GM12878 (cell line): ENCODE measurements around the gene ARHGDIA. TPM values are rescaled to one million over a fixed set of nuclear protein-coding genes. Genes with fewer than 3 reads are reported as not detected.

ENCODE experiments used
- ATAC-seq: fragments of 200-7000 bp; cut with Tn5 transposase; 3 replicates; pipeline ENCODE4 v1.9.1; 2020; ENCODE audit warnings: mild to moderate bottlenecking, moderate library complexity
- BruUV-seq: library from RNA; stranded (reverse); fragments of 400-500 nt; replicated peaks from 2 replicates; lab custom pipeline; 2021; lab: Mats Ljungman, UMichigan
- CTCF ChIA-PET: fragments of 300-600 bp; sonication (Branson Sonifier 250); formaldehyde crosslinking; extraction: SDS; loops from one replicate; lab custom pipeline; 2021; ENCODE audit warnings: inconsistent platforms; lab: Yijun Ruan, JAX
- POLR2A ChIA-PET: fragments of 350-600 bp; formaldehyde crosslinking; extraction: SDS; loops from one replicate; lab custom pipeline; 2021; ENCODE audit warnings: inconsistent platforms; lab: Charles Lee
- RAD21 ChIA-PET: fragments of 300-600 bp; sonication (Branson Sonifier 250); formaldehyde crosslinking; loops from one replicate; lab custom pipeline; 2023; ENCODE audit warnings: antibody characterized with exemption; ENCODE audit not compliant: unreplicated experiment; lab: Charles Lee
- SMC1A ChIA-PET: fragments of 300-600 bp; sonication (Branson Sonifier 250); formaldehyde crosslinking; loops from one replicate; lab custom pipeline; 2023; ENCODE audit not compliant: unreplicated experiment, uncharacterized antibody; lab: Charles Lee
- DNase-seq: peaks from one replicate; pipeline ENCODE4 v3.0.0-alpha.2; 2011; ENCODE audit warnings: low read depth, low spot score
- FAIRE-seq: peaks from 3 replicates; lab custom pipeline; 2011; peaks lifted over from hg19 to GRCh38; lab: Jason Lieb, UNC
- H2AFZ ChIP-seq: 2 replicates; pipeline ENCODE4 v1.6.0; 2011; ENCODE audit warnings: low read depth, low read length, control low read depth; ENCODE audit not compliant: control insufficient read depth
- H3K27ac ChIP-seq: 2 replicates; pipeline ENCODE4 v1.5.1; 2011; ENCODE audit warnings: control low read depth; ENCODE audit not compliant: control insufficient read depth, insufficient read depth
- H3K27me3 ChIP-seq, 2 experiments: replicated peaks in 1 of 2; 2 replicates each; pipeline versions ENCODE4 v1.6.0 to v1.6.1; 2011; ENCODE audit warnings: low read length in 1 of 2; ENCODE audit not compliant: control insufficient read depth in 2 of 2, insufficient read depth in 2 of 2
- H3K36me3 ChIP-seq, 2 experiments: 2 replicates each; pipeline ENCODE4 v1.5.1; 2011; ENCODE audit warnings: low read length in 1 of 2; ENCODE audit not compliant: control insufficient read depth in 2 of 2, insufficient read depth in 2 of 2
- H3K4me1 ChIP-seq: 2 replicates; pipeline ENCODE4 v1.6.1; 2011; ENCODE audit warnings: mild to moderate bottlenecking, low read length, moderate library complexity, mixed read lengths; ENCODE audit not compliant: control insufficient read depth, insufficient read depth
- H3K4me2 ChIP-seq: 2 replicates; pipeline ENCODE4 v1.6.0; 2011; ENCODE audit warnings: control low read depth; ENCODE audit not compliant: control insufficient read depth, insufficient read depth
- H3K4me3 ChIP-seq: fragments of 200-600 bp; sonication (generic); 2 replicates; pipeline ENCODE4 v1.5.1; 2016
- H3K79me2 ChIP-seq: 2 replicates; pipeline ENCODE4 v1.6.0; 2011; ENCODE audit warnings: low read length; ENCODE audit not compliant: control insufficient read depth, insufficient read depth
- H3K9ac ChIP-seq: 2 replicates; pipeline ENCODE4 v1.8.0; 2011; ENCODE audit warnings: low read length, control low read depth, mixed read lengths; ENCODE audit not compliant: control insufficient read depth, insufficient read depth
- H3K9me3 ChIP-seq: replicated peaks from 3 replicates; pipeline ENCODE4 v1.5.1; 2011; ENCODE audit warnings: mild to moderate bottlenecking, low read length; ENCODE audit not compliant: control insufficient read depth, insufficient read depth
- H4K20me1 ChIP-seq: 2 replicates; pipeline ENCODE4 v1.6.0; 2011; ENCODE audit not compliant: control insufficient read depth, insufficient read depth
- CHD4 ChIP-seq: fragments of 200-600 bp; sonication (generic); IDR thresholded peaks from 2 replicates; pipeline ENCODE4 v1.6.1; 2016; ENCODE audit warnings: mild to moderate bottlenecking
- FOS ChIP-seq: IDR thresholded peaks from 3 replicates; pipeline ENCODE4 v1.6.1; 2011; ENCODE audit warnings: borderline replicate concordance; ENCODE audit not compliant: insufficient read length; ENCODE audit errors: extremely low read depth
- HCFC1 ChIP-seq: fragments of 150-350 bp; IDR thresholded peaks from 2 replicates; pipeline ENCODE4 v1.6.1; 2014; ENCODE audit warnings: low read length
- MEF2A ChIP-seq: IDR thresholded peaks from 2 replicates; pipeline ENCODE4 v1.6.1; 2011; ENCODE audit warnings: low read depth, mild to moderate bottlenecking, low read length, moderate library complexity; ENCODE audit not compliant: insufficient read depth
- PAX8 ChIP-seq: fragments of 450-650 bp; IDR thresholded peaks from 2 replicates; pipeline ENCODE4 v1.6.1; 2017; ENCODE audit warnings: mild to moderate bottlenecking, moderate library complexity
- POU2F2 ChIP-seq: IDR thresholded peaks from 3 replicates; pipeline ENCODE4 v1.6.1; 2011; ENCODE audit warnings: low read depth, mild to moderate bottlenecking, low read length, borderline replicate concordance
- SREBF2 ChIP-seq: IDR thresholded peaks from 2 replicates; pipeline ENCODE4 v1.6.1; 2012; ENCODE audit warnings: mild to moderate bottlenecking, low read length
- TCF3 ChIP-seq: IDR thresholded peaks from 2 replicates; pipeline ENCODE4 v1.6.1; 2012; ENCODE audit warnings: low read depth, mild to moderate bottlenecking, low read length, borderline replicate concordance; ENCODE audit not compliant: insufficient read depth
- YY1 ChIP-seq: IDR thresholded peaks from 2 replicates; pipeline ENCODE4 v1.6.1; 2011; ENCODE audit warnings: low read depth, mild to moderate bottlenecking, low read length
- ZNF274 ChIP-seq: IDR thresholded peaks from one replicate; pipeline ENCODE4 v1.8.0; 2011; ENCODE audit not compliant: insufficient read length, insufficient read depth
- ZNF592 ChIP-seq: fragments of 450-650 bp; IDR thresholded peaks from 2 replicates; pipeline ENCODE4 v1.6.1; 2017; ENCODE audit warnings: mild to moderate bottlenecking, moderate library complexity
- WGBS: methylation state at CpG from one replicate; pipeline ENCODE4 v1.1.6; 2016; ENCODE audit warnings: low lambda C conversion rate; ENCODE audit not compliant: insufficient replicate concordance, insufficient coverage; ENCODE audit errors: missing lambda C conversion rate; 5-methylcytosine and 5-hydroxymethylcytosine counted together
- in situ Hi-C: fragments of 300-500 bp; cut with MboI; formaldehyde crosslinking; loops from 9 replicates; pipeline ENCODE4 v1.14.3; 2018; ENCODE audit warnings: mixed read lengths
- intact Hi-C: fragments of 100-400 bp; cut with micrococcal nuclease; formaldehyde crosslinking; loops from one replicate; pipeline ENCODE4 v1.14.2; 2022; ENCODE audit not compliant: unreplicated experiment
- polyA plus RNA-seq, 11 experiments: library from polyadenylated mRNA; depleted of rRNA in 4 of 11; unstranded in 6 of 11; stranded (reverse) in 5 of 11; fragments of >200 nt; fragmentation: Nextera tagmentation in 4 of 11; fragmentation: Illumina TruSeq in 1 of 11; extraction: Ambion mirVana in 4 of 11; extraction: Trizol in 1 of 11; gene quantifications; 1 replicate in 1 of 11; 2 replicates in 10 of 11; pipeline versions ENCODE4 v1.2.1 to v1.2.3, GENCODE V29; 2011 to 2016; ENCODE audit warnings: inconsistent platforms in 2 of 11, missing spikeins in 2 of 11, low read depth in 1 of 11
- total RNA-seq, 4 experiments: library from RNA; depleted of rRNA in 3 of 4; stranded (reverse); fragments of >200 nt in 3 of 4; fragmentation: Illumina TruSeq in 1 of 4; extraction: Trizol in 1 of 4; gene quantifications; 2 replicates each; pipeline versions ENCODE4 v1.2.1 to v1.2.3, GENCODE V29; 2013 to 2021
- TF ChIP-seq, protein P1 (sequence below), 3 experiments: IDR thresholded peaks in 2 of 3; conservative IDR thresholded peaks in 1 of 3; 2 replicates each; pipeline ENCODE4 v1.5.1; 2011; ENCODE audit warnings: low read depth in 3 of 3, low read length in 3 of 3, mild to moderate bottlenecking in 3 of 3, control low read depth in 2 of 3, moderate library complexity in 2 of 3, inconsistent platforms in 1 of 3, mixed read lengths in 1 of 3; ENCODE audit not compliant: control insufficient read depth in 2 of 3, insufficient read depth in 1 of 3; ENCODE audit errors: extremely low read depth in 1 of 3
- TF ChIP-seq, protein P2 (sequence below): fragments of 450-650 bp; IDR thresholded peaks from 2 replicates; pipeline ENCODE4 v1.6.1; 2016; ENCODE audit warnings: mild to moderate bottlenecking

The ARHGDIA gene
- total and polyA plus RNA-seq, 10 of the 15 experiments (the other 5 are each of a cell fraction or from before 2014, with no cell fraction given) = 17.9 to 552 (median 169) TPM

GRCh38 chr17:81905424-81905875 is 34.3 kb upstream of the ARHGDIA start (continued):
- no peak for TF ChIP-seq POU2F2
- TF ChIP-seq, protein P1, sequence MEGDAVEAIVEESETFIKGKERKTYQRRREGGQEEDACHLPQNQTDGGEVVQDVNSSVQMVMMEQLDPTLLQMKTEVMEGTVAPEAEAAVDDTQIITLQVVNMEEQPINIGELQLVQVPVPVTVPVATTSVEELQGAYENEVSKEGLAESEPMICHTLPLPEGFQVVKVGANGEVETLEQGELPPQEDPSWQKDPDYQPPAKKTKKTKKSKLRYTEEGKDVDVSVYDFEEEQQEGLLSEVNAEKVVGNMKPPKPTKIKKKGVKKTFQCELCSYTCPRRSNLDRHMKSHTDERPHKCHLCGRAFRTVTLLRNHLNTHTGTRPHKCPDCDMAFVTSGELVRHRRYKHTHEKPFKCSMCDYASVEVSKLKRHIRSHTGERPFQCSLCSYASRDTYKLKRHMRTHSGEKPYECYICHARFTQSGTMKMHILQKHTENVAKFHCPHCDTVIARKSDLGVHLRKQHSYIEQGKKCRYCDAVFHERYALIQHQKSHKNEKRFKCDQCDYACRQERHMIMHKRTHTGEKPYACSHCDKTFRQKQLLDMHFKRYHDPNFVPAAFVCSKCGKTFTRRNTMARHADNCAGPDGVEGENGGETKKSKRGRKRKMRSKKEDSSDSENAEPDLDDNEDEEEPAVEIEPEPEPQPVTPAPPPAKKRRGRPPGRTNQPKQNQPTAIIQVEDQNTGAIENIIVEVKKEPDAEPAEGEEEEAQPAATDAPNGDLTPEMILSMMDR (IDR thresholded peaks at IDR 0.05 in 2 of 3, conservative IDR thresholded peaks at IDR 0.05 in 1 of 3; ENCODE audit: control insufficient read depth in 2 of 3, extremely low read depth in 1 of 3, insufficient read depth in 1 of 3, low read depth in 3 of 3, low read length in 3 of 3) = no peak
- TF ChIP-seq MEF2A = no peak

DNA sequence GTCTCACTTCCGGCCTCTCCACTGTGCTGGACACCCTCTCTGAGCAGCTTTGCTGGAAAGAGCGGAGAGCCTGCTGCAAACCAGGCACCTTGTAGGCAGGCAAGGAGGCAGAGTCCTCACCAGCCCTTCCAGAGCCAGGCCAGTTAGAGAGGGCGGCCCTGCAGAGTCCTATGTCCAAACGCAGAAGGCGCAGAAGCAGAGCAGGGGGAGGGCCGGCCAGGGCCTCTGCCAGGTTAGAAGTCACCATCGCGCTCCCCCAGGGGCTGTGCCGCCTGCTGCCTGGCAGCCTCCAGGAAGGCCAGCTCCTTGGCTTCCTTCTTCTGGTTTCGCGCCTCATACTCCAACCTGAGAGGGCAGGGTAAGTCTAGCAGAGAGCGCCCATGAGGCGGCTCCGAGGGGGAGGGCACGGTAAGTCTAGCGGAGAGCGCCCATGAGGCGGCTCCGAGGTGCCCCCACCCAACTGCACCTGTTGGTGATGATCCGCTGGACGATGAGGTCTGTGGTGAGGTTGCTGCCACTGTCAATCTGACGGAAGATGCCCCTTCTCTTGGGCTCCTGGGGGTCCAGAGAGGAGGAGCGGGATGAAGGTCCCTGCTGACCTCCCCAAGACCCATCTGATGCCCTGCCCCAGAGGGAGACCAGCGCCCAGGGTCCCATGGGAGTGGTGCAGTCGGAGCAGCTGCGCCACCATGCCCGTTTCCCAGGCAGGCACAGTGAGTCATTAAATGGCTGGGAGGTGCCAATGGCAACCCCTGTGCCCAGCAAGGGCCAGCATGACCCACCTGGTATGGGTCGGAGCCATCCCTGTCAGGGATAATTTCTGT is 33.7 kb upstream of the ARHGDIA start:
- RAD21 ChIA-PET = no interaction called here
- no peaks in the 10 kb centered on the region for H4K20me1 ChIP-seq
- no peak for ATAC-seq
- intact Hi-C loops = no loop called here
- in situ Hi-C loops = no loop called here
- no peak overlapping the region for H3K9ac ChIP-seq
- no peaks in the 10 kb centered on the region for H3K4me1 ChIP-seq
- H3K27ac ChIP-seq = no peak overlapping the region
- no peak overlapping the region for H3K4me3 ChIP-seq
- CTCF ChIA-PET = no interaction called here
- POLR2A ChIA-PET = no interaction called here
- no peaks in the 10 kb centered on the region for H3K9me3 ChIP-seq
- FAIRE-seq = no peak
- no peaks in the 10 kb centered on the region; a peak in 1 of 4 replicates for H3K27me3 ChIP-seq
- H3K36me3 ChIP-seq = peaks cover 3 to 4% of the 10 kb centered on the region in 2 experiments; a peak in 3 of 4 replicates
- peaks cover 3% of the 10 kb centered on the region for H3K79me2 ChIP-seq
- no TSS peak for BruUV-seq
- H2AFZ ChIP-seq = no peak overlapping the region
- DNase-seq = no peak
- WGBS = 93% methylated on average over 24 of the region's 28 CpGs
- SMC1A ChIA-PET = no interaction called here
- no peak overlapping the region for H3K4me2 ChIP-seq
- TF ChIP-seq ZNF592 = no peak
- TF ChIP-seq FOS = no peak
- no peak for TF ChIP-seq HCFC1
- TF ChIP-seq TCF3 = no peak
- no peak for TF ChIP-seq PAX8
- TF ChIP-seq YY1 = no peak
- no peak for TF ChIP-seq CHD4
- no peak for TF ChIP-seq ZNF274
- no peak for TF ChIP-seq SREBF2
- TF ChIP-seq, protein P2, sequence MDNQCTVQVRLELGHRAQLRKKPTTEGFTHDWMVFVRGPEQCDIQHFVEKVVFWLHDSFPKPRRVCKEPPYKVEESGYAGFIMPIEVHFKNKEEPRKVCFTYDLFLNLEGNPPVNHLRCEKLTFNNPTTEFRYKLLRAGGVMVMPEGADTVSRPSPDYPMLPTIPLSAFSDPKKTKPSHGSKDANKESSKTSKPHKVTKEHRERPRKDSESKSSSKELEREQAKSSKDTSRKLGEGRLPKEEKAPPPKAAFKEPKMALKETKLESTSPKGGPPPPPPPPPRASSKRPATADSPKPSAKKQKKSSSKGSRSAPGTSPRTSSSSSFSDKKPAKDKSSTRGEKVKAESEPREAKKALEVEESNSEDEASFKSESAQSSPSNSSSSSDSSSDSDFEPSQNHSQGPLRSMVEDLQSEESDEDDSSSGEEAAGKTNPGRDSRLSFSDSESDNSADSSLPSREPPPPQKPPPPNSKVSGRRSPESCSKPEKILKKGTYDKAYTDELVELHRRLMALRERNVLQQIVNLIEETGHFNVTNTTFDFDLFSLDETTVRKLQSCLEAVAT = no peak
